ENCODE data around the gene PXT1.

GRCh38 chr6:36387440-36388303 lies 55.0 kb downstream of the PXT1 start, which contains the start of gene ETV7:
- TF ChIP-seq, protein P1, sequence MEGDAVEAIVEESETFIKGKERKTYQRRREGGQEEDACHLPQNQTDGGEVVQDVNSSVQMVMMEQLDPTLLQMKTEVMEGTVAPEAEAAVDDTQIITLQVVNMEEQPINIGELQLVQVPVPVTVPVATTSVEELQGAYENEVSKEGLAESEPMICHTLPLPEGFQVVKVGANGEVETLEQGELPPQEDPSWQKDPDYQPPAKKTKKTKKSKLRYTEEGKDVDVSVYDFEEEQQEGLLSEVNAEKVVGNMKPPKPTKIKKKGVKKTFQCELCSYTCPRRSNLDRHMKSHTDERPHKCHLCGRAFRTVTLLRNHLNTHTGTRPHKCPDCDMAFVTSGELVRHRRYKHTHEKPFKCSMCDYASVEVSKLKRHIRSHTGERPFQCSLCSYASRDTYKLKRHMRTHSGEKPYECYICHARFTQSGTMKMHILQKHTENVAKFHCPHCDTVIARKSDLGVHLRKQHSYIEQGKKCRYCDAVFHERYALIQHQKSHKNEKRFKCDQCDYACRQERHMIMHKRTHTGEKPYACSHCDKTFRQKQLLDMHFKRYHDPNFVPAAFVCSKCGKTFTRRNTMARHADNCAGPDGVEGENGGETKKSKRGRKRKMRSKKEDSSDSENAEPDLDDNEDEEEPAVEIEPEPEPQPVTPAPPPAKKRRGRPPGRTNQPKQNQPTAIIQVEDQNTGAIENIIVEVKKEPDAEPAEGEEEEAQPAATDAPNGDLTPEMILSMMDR (conservative IDR thresholded peaks at IDR 0.05; ENCODE audit: low read length), result no peak
- no peak for TF ChIP-seq EZH2phosphoT487 (IDR thresholded peaks at IDR 0.05; ENCODE audit: borderline replicate concordance, low read depth, low read length)

All from OCI-LY7 (cell line).